Measurements from ENCODE around the gene NPAS3. TPM values are rescaled to one million over a fixed set of nuclear protein-coding genes. Genes with fewer than 3 reads are reported as not detected.

The NPAS3 gene
- total and polyA plus RNA-seq, 7 donors = 0.36 to 6.4 (median 4.6) TPM; not detected in 2

- no peak overlapping the region for H3K4me3 ChIP-seq
- WGBS, 2 donors = 90 to 91% methylated on average over 6 of the region's 6 CpGs
- intact Hi-C loops (cut with DNase I) = no loop called here
- H3K4me1 ChIP-seq = no peaks in the 10 kb centered on the region
- no peaks in the 10 kb centered on the region for H3K36me3 ChIP-seq
- no peaks in the 10 kb centered on the region for H3K27me3 ChIP-seq
- no peak overlapping the region for H3K27ac ChIP-seq
- no peaks in the 10 kb centered on the region for H3K9me3 ChIP-seq
- TF ChIP-seq CTCF (IDR thresholded peaks at IDR 0.05) = no peak
- no peak for TF ChIP-seq POLR2AphosphoS5 (IDR thresholded peaks at IDR 0.05)
- no peak for DNase-seq
These were observed 871.6 kb downstream of the NPAS3 start for GRCh38 chr14:33810308-33810707.

- no peaks in the 10 kb centered on the region for H3K9me3 ChIP-seq
- intact Hi-C loops (cut with DNase I) = no loop called here
- no peaks in the 10 kb centered on the region for H3K36me3 ChIP-seq
- H3K4me3 ChIP-seq = no peak overlapping the region
- no peaks in the 10 kb centered on the region for H3K27me3 ChIP-seq
- TF ChIP-seq EP300 (IDR thresholded peaks at IDR 0.05) (no peak), CTCF (IDR thresholded peaks at IDR 0.05) (no peak), POLR2AphosphoS5 (IDR thresholded peaks at IDR 0.05) (no peak), POLR2A (IDR thresholded peaks at IDR 0.05) (no peak)
- H3K27ac ChIP-seq = no peak overlapping the region
- 94 to 98% methylated on average over 2 of the region's 2 CpGs for WGBS, 2 donors
- H3K4me1 ChIP-seq = no peaks in the 10 kb centered on the region
- no peak for DNase-seq
These were observed 873.0 kb downstream of the NPAS3 start for GRCh38 chr14:33811721-33812120.

- DNase-seq = no peak
- Histone ChIP-seq H3K27me3 (no peaks in the 10 kb centered on the region), H3K4me3 (no peak overlapping the region), H3K4me1 (no peaks in the 10 kb centered on the region), H3K36me3 (no peaks in the 10 kb centered on the region), H3K27ac (no peak overlapping the region), H3K9me3 (no peaks in the 10 kb centered on the region)
- intact Hi-C loops (cut with DNase I) = no loop called here
- TF ChIP-seq POLR2A (IDR thresholded peaks at IDR 0.05) (no peak), EP300 (IDR thresholded peaks at IDR 0.05) (no peak), POLR2AphosphoS5 (IDR thresholded peaks at IDR 0.05) (no peak), CTCF (IDR thresholded peaks at IDR 0.05) (no peak)
- 80 to 86% methylated on average over 7 of the region's 7 CpGs for WGBS, 2 donors
These were observed 873.5 kb downstream of the NPAS3 start for GRCh38 chr14:33812181-33812580.

DNA sequence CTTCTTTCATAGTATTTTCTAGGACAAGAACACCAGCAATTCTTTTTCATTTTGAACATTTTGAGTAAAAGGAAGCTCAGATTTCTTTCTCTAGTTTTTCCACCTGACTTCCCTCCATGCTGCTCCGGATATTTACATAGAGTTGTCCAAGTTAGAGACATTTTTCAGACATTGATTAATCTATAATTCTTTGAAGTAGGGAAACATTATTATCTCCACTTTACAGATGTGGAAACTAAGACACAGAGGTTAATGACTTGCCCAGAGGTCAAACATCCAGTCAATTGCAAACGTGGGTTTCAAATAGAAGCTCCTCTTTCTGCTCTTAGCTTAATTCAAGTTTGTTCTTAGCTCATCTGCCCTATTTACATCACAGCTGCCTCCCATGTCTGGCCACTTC lies 873.9 kb downstream of the NPAS3 start:
- Histone ChIP-seq H3K27me3 (no peaks in the 10 kb centered on the region), H3K4me3 (no peak overlapping the region), H3K4me1 (no peaks in the 10 kb centered on the region), H3K9me3 (no peaks in the 10 kb centered on the region), H3K36me3 (no peaks in the 10 kb centered on the region), H3K27ac (no peak overlapping the region)
- TF ChIP-seq CTCF (IDR thresholded peaks at IDR 0.05) (no peak), EP300 (IDR thresholded peaks at IDR 0.05) (no peak), POLR2AphosphoS5 (IDR thresholded peaks at IDR 0.05) (no peak), POLR2A (IDR thresholded peaks at IDR 0.05) (no peak)
- WGBS, 2 donors = 57 to 58% methylated on average over 2 of the region's 2 CpGs
- no peak for DNase-seq
- intact Hi-C loops (cut with DNase I) = no loop called here

GRCh38 chr14:33814010-33814409 lies 875.3 kb downstream of the NPAS3 start:
- Histone ChIP-seq H3K4me1 (no peaks in the 10 kb centered on the region), H3K4me3 (no peak overlapping the region), H3K9me3 (no peaks in the 10 kb centered on the region), H3K27ac (no peak overlapping the region), H3K27me3 (no peaks in the 10 kb centered on the region), H3K36me3 (no peaks in the 10 kb centered on the region)
- intact Hi-C loops (cut with DNase I) = no loop called here
- 71 to 82% methylated on average over 2 of the region's 2 CpGs for WGBS, 2 donors
- no peak for DNase-seq
- TF ChIP-seq POLR2A (IDR thresholded peaks at IDR 0.05) (no peak), EP300 (IDR thresholded peaks at IDR 0.05) (no peak), CTCF (IDR thresholded peaks at IDR 0.05) (no peak), POLR2AphosphoS5 (IDR thresholded peaks at IDR 0.05) (no peak)

Data from sigmoid colon (tissue), 7 donors.